DND-41 (cell line): ENCODE data around the gene PTPRC.

Experiments
- CTCF ChIP-seq: IDR thresholded peaks from 2 replicates; pipeline ENCODE4 v1.5.1; 2012; ENCODE audit warnings: borderline replicate concordance, low read length, moderate library complexity, mild to moderate bottlenecking; ENCODE audit not compliant: poor library complexity, severe bottlenecking; ENCODE audit errors: extremely low read depth
- EZH2 ChIP-seq: IDR thresholded peaks from 3 replicates; pipeline ENCODE4 v1.6.1; 2012; ENCODE audit warnings: borderline replicate concordance, low read depth, mild to moderate bottlenecking, moderate library complexity, low read length, inconsistent platforms; ENCODE audit not compliant: severe bottlenecking

DNA sequence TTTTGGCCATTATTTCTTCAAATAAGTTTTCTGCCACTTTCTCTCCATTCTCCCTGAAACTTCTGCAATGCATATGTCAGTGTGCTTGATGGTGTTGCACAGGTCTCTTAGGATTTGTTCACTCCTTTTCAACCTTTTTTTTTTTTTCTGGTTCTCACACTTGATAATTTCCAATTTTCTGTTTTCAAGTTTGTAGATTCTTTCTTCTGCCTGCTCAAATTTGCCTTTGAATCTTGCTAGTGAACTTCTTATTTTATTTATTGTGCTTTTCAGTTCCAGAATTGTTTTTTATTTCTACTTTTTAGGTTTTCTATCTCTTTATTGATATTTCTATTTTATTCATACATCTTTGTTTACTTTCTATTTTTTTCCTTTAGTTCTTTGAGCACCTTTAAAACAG lies 48.4 kb upstream of the PTPRC start:
- TF ChIP-seq CTCF (no peak), EZH2 (no peak)
